Central memory CD8-positive, alpha-beta T cell (primary cell): ENCODE results near the gene S100A6.

Experiments used
- ATAC-seq: fragments of 150-1000 bp; cut with Tn5 transposase; replicated peaks from 2 replicates; pipeline ENCODE4 v1.10.0; 2022; ENCODE audit warnings: mild to moderate bottlenecking, moderate FRiP score, moderate number of reproducible peaks; ENCODE audit not compliant: poor library complexity, severe bottlenecking; ENCODE audit errors: extremely low read depth
- DNase-seq, 2 donors: peaks; one replicate each; pipeline ENCODE4 v3.0.0; 2021; ENCODE audit warnings: low spot score in 2 of 2
- H3K27ac Mint-ChIP-seq: one replicate; pipeline ENCODE4 v1.8.0; 2022; ENCODE audit warnings: low read depth, mild to moderate bottlenecking, moderate library complexity, mixed read lengths
- H3K27me3 Mint-ChIP-seq: one replicate; pipeline ENCODE4 v1.8.0; 2022; ENCODE audit warnings: mixed read lengths
- H3K36me3 Mint-ChIP-seq: one replicate; pipeline ENCODE4 v1.8.0; 2022; ENCODE audit warnings: mild to moderate bottlenecking, moderate library complexity, mixed read lengths; ENCODE audit not compliant: insufficient read depth
- H3K4me1 Mint-ChIP-seq: one replicate; pipeline ENCODE4 v1.8.0; 2022; ENCODE audit warnings: mixed read lengths
- H3K4me3 Mint-ChIP-seq: one replicate; pipeline ENCODE4 v1.8.0; 2022; ENCODE audit warnings: mild to moderate bottlenecking, moderate library complexity, mixed read lengths
- H3K9me3 Mint-ChIP-seq: one replicate; pipeline ENCODE4 v1.8.0; 2022; ENCODE audit warnings: mixed read lengths

The S100A6 gene

DNA sequence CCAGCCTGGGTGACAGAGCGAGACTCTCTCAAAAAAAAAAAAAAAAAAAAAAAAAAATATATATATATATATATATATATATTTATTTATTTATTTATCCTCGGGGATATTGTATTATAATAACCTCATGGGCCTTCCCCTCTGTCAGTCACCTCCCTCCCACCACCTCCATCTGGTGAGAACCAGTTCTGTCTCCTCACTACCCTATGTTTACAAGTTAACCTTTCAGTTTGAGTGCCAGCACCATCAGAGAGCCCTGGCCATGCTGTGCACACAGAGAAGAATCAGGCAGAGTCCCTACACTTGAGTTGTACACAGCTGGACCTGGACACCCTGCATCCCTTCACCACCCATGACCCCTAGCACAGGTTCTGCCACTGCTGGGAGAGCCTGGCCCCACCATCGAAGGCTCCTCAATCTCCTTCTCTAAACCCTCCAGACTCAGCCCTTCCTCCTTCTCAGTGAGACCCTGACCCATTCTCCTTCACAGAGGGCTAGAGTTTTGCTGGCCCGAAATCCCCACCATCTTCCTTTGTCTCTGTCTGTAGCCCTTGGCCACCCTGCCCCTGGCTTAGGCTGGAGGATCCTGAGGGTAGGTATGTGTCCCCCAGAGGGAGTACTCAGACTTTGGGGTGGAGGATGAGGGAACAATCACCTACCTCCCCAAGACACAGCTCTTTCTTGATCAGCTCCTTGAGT, 3.8 kb upstream of the S100A6 start:
- H3K9me3 Mint-ChIP-seq, result no peaks in the 10 kb centered on the region
- peak overlapping the region; percentile 65 for H3K4me3 Mint-ChIP-seq
- DNase-seq (no peak), ATAC-seq (no peak)
- no peaks in the 10 kb centered on the region for H3K27me3 Mint-ChIP-seq
- peak overlapping the region; percentile 89 for H3K27ac Mint-ChIP-seq
- peaks cover 71% of the 10 kb centered on the region for H3K4me1 Mint-ChIP-seq
- peaks cover 29% of the 10 kb centered on the region for H3K36me3 Mint-ChIP-seq

- ATAC-seq (no peak), DNase-seq (no peak)
- Mint-ChIP-seq H3K27me3 (no peaks in the 10 kb centered on the region), H3K27ac (no peak overlapping the region), H3K36me3 (peaks cover 25% of the 10 kb centered on the region), H3K4me1 (peaks cover 73% of the 10 kb centered on the region), H3K9me3 (no peaks in the 10 kb centered on the region), H3K4me3 (peak overlapping the region; percentile 91)
Measured at GRCh38 chr1:153538315-153538821, 2.6 kb upstream of the S100A6 start.

DNA sequence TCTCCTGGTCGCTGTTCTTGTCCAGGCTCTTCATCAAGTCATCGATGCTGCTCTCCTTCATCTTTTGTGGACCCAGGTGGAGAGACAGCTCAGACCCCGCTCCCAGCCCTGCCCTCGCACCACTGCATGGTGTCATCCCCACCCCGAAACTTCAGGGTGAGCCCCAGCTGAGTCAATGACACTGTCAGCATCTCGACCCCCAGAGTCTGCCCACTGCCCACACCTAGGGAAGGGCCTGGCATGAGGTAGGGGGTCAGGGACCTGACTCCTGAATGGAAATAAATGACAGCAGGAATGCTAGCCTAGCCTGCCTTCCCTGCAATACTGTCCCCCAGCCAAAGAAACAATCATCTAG, 1.6 kb upstream of the S100A6 start:
- Mint-ChIP-seq H3K27ac (no peak overlapping the region), H3K4me3 (peak overlapping the region; percentile 91), H3K4me1 (peaks cover 73% of the 10 kb centered on the region), H3K27me3 (no peaks in the 10 kb centered on the region), H3K36me3 (peaks cover 20% of the 10 kb centered on the region), H3K9me3 (no peaks in the 10 kb centered on the region)
- ATAC-seq (no peak), DNase-seq (no peak)

DNA sequence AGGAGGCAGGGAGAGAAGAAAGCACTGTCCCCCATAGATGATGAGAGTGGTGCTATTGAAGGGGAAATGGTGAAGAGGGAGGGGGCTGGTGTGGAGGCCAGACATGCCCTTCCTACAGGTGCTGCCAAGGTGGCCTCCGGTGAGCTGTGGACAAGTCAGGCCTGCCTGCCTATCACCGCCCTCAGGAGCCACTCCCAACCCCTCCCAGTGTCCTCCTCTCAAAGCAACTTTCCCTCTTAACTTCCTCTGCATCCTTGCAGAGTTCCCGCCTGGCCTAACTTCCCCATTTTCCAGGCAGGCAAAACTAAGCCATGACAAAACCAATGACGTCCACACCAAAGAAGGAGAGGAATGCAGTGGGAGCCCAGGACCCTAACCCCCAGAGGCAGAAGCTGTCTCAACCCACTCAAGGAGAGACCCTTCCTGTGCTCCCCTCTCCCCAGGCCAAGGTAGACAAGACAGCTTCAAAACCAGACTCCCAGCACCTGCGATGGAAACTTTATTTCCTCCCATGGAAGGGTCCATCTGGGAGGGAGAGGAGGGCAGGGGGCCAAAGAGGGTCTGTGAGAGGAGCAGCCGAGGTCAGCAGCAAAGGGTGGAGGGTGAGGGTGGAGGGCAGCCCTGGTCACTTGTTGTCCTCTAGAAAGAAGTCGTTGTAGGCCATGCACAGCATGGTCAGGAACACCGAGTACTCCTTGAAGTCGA, 1.0 kb upstream of the S100A6 start:
- Mint-ChIP-seq H3K4me1 (peaks cover 74% of the 10 kb centered on the region), H3K27ac (peak overlapping the region; percentile 93), H3K27me3 (no peaks in the 10 kb centered on the region), H3K4me3 (peak overlapping the region; percentile 91), H3K9me3 (no peaks in the 10 kb centered on the region), H3K36me3 (peaks cover 20% of the 10 kb centered on the region)
- DNase-seq, result no peak
- no peak for ATAC-seq

DNA sequence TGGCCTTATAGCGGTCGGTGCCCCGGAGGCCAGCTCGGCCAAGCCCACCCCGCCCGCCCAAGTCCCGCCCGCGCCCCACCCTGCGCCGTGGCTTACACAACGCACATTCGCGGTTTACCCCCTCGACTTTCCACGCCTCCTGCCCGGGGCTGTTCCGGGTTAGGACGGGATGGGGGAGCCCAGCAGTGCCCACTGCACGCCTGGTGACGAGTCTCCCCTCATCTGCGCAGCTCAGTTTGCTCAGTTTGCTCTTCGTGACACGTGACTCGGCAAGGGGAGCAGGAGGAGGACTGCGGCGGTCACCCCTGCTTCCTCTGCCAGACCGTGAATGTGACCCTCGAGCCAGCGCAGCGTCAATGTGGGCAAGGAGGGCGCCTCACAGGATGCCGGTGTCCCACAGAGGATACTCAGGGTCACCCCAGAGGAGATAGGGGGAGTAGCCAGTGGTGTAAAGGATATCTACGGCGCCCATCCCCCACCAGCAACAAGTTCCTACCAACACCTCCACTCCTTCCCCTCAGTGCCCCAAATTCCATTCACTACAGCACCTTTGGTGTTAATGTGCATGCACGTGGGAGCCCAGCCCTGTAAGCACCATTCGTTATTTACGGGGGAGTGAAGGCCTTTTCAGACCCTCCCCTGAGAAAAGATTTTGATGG, 350 bp upstream of the S100A6 start:
- no peaks in the 10 kb centered on the region for H3K27me3 Mint-ChIP-seq
- H3K36me3 Mint-ChIP-seq, result peaks cover 18% of the 10 kb centered on the region
- H3K27ac Mint-ChIP-seq, result peak overlapping the region; percentile 93
- no peaks in the 10 kb centered on the region for H3K9me3 Mint-ChIP-seq
- DNase-seq, result peak; percentile 75 to 84
- peak; percentile 89 for ATAC-seq
- H3K4me3 Mint-ChIP-seq, result peak overlapping the region; percentile 91
- peaks cover 71% of the 10 kb centered on the region for H3K4me1 Mint-ChIP-seq

DNA sequence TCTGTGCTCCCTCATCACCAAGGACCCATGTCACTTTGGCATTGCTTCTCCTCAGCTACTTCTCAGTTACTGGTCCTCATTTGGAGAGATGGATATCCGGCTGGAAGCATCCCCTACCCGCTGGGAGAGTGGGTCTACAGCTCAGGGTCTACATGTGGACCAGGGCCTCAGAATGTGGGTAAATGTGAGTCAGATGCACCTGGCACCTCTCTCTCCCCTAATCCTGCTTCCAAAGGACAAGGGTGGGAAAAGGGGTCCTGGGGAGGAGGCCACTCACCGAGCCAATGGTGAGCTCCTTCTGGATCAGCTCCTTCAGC, 908 bp downstream of the S100A6 start:
- no peak for ATAC-seq
- Mint-ChIP-seq H3K27me3 (no peaks in the 10 kb centered on the region), H3K36me3 (peaks cover 18% of the 10 kb centered on the region)

DNA sequence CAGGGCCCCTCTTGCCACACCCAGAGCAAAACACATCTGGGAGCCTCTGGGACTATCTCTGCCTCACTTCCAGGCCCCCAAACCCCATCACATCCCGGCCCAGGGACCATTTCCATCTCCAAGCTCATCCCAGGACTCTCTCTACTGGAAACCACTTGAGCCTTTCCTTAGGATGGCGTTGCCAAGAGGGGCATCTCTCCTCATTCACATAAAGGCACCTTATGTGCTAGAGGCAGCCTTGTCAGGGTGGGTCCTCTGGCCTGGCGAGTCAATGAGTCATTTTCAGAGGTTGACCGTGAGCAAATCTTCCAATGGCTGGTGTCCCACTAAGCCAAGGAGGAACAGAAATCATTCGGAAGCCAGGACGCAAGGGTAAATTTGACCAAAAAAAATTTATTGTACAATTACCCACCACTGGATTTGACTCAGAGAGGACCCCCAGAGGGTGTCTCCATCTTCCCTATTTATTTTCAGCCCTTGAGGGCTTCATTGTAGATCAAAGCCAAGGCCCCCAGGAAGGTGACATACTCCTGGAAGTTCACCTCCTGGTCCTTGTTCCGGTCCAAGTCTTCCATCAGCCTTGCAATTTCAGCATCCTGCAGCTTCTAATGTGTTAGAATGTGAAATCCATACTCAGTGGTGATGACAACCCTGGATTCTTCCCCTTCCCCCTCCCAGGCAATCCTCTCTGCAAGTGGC, 1.4 kb downstream of the S100A6 start:
- DNase-seq (no peak), ATAC-seq (no peak)
- Mint-ChIP-seq H3K4me1 (peaks cover 53% of the 10 kb centered on the region), H3K4me3 (peak overlapping the region; percentile 91), H3K36me3 (peaks cover 18% of the 10 kb centered on the region), H3K27me3 (no peaks in the 10 kb centered on the region), H3K27ac (peak overlapping the region; percentile 93), H3K9me3 (no peaks in the 10 kb centered on the region)

More for the DNA sequence above, 908 bp downstream of the S100A6 start:
- Mint-ChIP-seq H3K9me3 (no peaks in the 10 kb centered on the region), H3K27ac (peak overlapping the region; percentile 93), H3K4me3 (peak overlapping the region; percentile 91), H3K4me1 (peaks cover 58% of the 10 kb centered on the region)
- DNase-seq, result no peak

- H3K4me3 Mint-ChIP-seq, result peak overlapping the region; percentile 91
- H3K9me3 Mint-ChIP-seq, result no peaks in the 10 kb centered on the region
- no peak for DNase-seq
- no peaks in the 10 kb centered on the region for H3K27me3 Mint-ChIP-seq
- peaks cover 52% of the 10 kb centered on the region for H3K4me1 Mint-ChIP-seq
- H3K27ac Mint-ChIP-seq, result peak overlapping the region; percentile 93
- peaks cover 18% of the 10 kb centered on the region for H3K36me3 Mint-ChIP-seq
- ATAC-seq, result no peak
Measured at GRCh38 chr1:153533689-153534201, 2.0 kb downstream of the S100A6 start.

GRCh38 chr1:153532769-153533599, 2.8 kb downstream of the S100A6 start:
- Mint-ChIP-seq H3K27ac (peak overlapping the region; percentile 93), H3K4me1 (peaks cover 52% of the 10 kb centered on the region), H3K36me3 (peaks cover 18% of the 10 kb centered on the region), H3K9me3 (no peaks in the 10 kb centered on the region), H3K4me3 (peak overlapping the region; percentile 91), H3K27me3 (no peaks in the 10 kb centered on the region)
- ATAC-seq (no peak), DNase-seq (peak; percentile 55 to 70)

GRCh38 chr1:153532181-153532580, 3.6 kb downstream of the S100A6 start:
- Mint-ChIP-seq H3K27ac (peak overlapping the region; percentile 93), H3K4me1 (peaks cover 52% of the 10 kb centered on the region), H3K9me3 (no peaks in the 10 kb centered on the region), H3K4me3 (peak overlapping the region; percentile 91), H3K36me3 (peaks cover 18% of the 10 kb centered on the region), H3K27me3 (no peaks in the 10 kb centered on the region)
- peak; percentile 8 for ATAC-seq
- no peak for DNase-seq

- DNase-seq, result no peak
- Mint-ChIP-seq H3K27me3 (no peaks in the 10 kb centered on the region), H3K4me3 (no peak overlapping the region), H3K36me3 (peaks cover 18% of the 10 kb centered on the region), H3K4me1 (peaks cover 50% of the 10 kb centered on the region), H3K27ac (peak overlapping the region; percentile 93), H3K9me3 (no peaks in the 10 kb centered on the region)
- no peak for ATAC-seq
Measured at GRCh38 chr1:153531638-153532037, 4.2 kb downstream of the S100A6 start.

DNA sequence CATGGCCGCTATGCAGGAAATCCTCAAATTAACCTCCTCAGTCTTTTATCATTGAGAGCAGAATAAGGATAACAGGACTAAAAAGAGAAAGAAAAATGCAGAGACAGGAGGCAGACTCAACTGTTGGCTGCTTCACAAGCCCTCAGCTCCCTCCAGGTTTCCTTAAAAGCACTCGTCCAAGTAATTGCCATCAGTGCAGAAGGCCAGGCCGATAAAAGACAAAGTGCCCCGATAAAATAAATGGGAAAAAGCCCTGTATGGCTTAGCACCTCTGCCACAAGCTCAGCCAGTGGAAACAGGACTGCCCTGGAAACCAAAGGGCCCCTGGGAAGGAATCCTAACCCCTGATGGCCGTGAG, 8.1 kb downstream of the S100A6 start:
- Mint-ChIP-seq H3K36me3 (no peaks in the 10 kb centered on the region), H3K9me3 (no peaks in the 10 kb centered on the region), H3K4me1 (peaks cover 18% of the 10 kb centered on the region), H3K27me3 (no peaks in the 10 kb centered on the region), H3K4me3 (no peak overlapping the region), H3K27ac (no peak overlapping the region)
- ATAC-seq (no peak), DNase-seq (no peak)
